ENCODE data around the gene PPARA.

- TF ChIP-seq CTCF (conservative IDR thresholded peaks at IDR 0.05 in 1 of 2, IDR thresholded peaks at IDR 0.05 in 1 of 2; ENCODE audit: low read depth in 1 of 2, low read length in 2 of 2) (no peak), EZH2 (IDR thresholded peaks at IDR 0.05; ENCODE audit: low read length, missing control alignments) (no peak)
These were observed 9.5 kb downstream of the PPARA start for GRCh38 chr22:46159777-46160176.

Data from fibroblast of lung (primary cell).